K562 (cell line): ENCODE data around the gene CENPX. TPM values are rescaled to one million over a fixed set of nuclear protein-coding genes. Genes with fewer than 3 reads are reported as not detected.

Experiments used
- ATAC-seq: fragments of 200-7000 bp; cut with Tn5 transposase; 3 replicates; pipeline ENCODE4 v1.9.1; 2020; ENCODE audit warnings: moderate library complexity
- BruUV-seq: library from RNA; stranded (reverse); fragments of 400-500 nt; replicated peaks from 2 replicates; lab custom pipeline; 2021; lab: Mats Ljungman, UMichigan
- CTCF ChIA-PET: fragments of 300-600 bp; formaldehyde crosslinking; extraction: SDS; loops from one replicate; lab custom pipeline; 2021; ENCODE audit warnings: low intra/inter-chr PET ratio; lab: Yijun Ruan, JAX
- POLR2A ChIA-PET: fragments of 300-600, 350-650 bp; sonication (Branson Sonifier 250); formaldehyde crosslinking; extraction: SDS; loops from one replicate; lab custom pipeline; 2021; ENCODE audit warnings: antibody characterized with exemption, inconsistent platforms; lab: Yijun Ruan, JAX
- DNase-seq, 4 experiments: peaks; one replicate each; pipeline versions ENCODE4 v3.0.0 to v3.0.0-alpha.2; 2011 to 2018; ENCODE audit warnings: low spot score in 3 of 4, mixed read lengths in 3 of 4; ENCODE audit errors: extremely low read depth in 1 of 4
- FAIRE-seq: peaks from 2 replicates; lab custom pipeline; 2011; peaks lifted over from hg19 to GRCh38; lab: Jason Lieb, UNC
- H2AFZ ChIP-seq: 2 replicates; pipeline ENCODE4 v1.6.0; 2011; ENCODE audit warnings: low read depth, low read length, control low read depth, inconsistent platforms
- H3K27ac ChIP-seq: fragments of 200-600 bp; 3 replicates; pipeline ENCODE4 v1.8.0; 2011; ENCODE audit warnings: low read depth, mild to moderate bottlenecking, control low read depth, inconsistent platforms, low read length, moderate library complexity, mixed read lengths; ENCODE audit errors: extremely low read depth
- H3K27me3 ChIP-seq, 2 experiments: fragments of 300-600 bp in 1 of 2; 2 replicates in 1 of 2; 3 replicates in 1 of 2; pipeline versions ENCODE4 v1.6.0 to v1.8.0; 2011; ENCODE audit warnings: inconsistent platforms in 2 of 2, low read length in 2 of 2, mild to moderate bottlenecking in 1 of 2, mixed read lengths in 1 of 2, moderate library complexity in 1 of 2; ENCODE audit not compliant: control insufficient read depth in 2 of 2, insufficient read depth in 2 of 2
- H3K36me3 ChIP-seq: fragments of 300-600 bp; 3 replicates; pipeline ENCODE4 v1.8.0; 2011; ENCODE audit warnings: mild to moderate bottlenecking, low read length, inconsistent platforms; ENCODE audit not compliant: control insufficient read depth, insufficient read depth
- H3K4me1 ChIP-seq, 2 experiments: fragments of 200-600 bp in 1 of 2; replicated peaks in 1 of 2; 2 replicates in 1 of 2; 3 replicates in 1 of 2; pipeline versions ENCODE4 v1.5.1 to v1.8.0; 2011; ENCODE audit warnings: inconsistent platforms in 2 of 2, low read length in 2 of 2, mild to moderate bottlenecking in 1 of 2, mixed read lengths in 1 of 2, moderate library complexity in 1 of 2; ENCODE audit not compliant: control insufficient read depth in 2 of 2, insufficient read depth in 2 of 2
- H3K4me2 ChIP-seq: 2 replicates; pipeline ENCODE4 v1.6.1; 2011; ENCODE audit warnings: low read length, control low read depth, inconsistent platforms, mixed read lengths; ENCODE audit not compliant: insufficient read depth
- H3K4me3 ChIP-seq: fragments of 200-600 bp; sonication (generic), shearing (Covaris generic); 2 replicates; pipeline ENCODE4 v1.5.1; 2016; ENCODE audit warnings: control low read depth, inconsistent platforms
- H3K79me2 ChIP-seq: fragments of 200-600 bp; 3 replicates; pipeline ENCODE4 v1.8.0; 2011; ENCODE audit warnings: low read length, inconsistent platforms; ENCODE audit not compliant: control insufficient read depth, insufficient read depth
- H3K9ac ChIP-seq, 2 experiments: 2 replicates each; pipeline versions ENCODE4 v1.6.0 to v1.6.1; 2011; ENCODE audit warnings: low read depth in 2 of 2, low read length in 2 of 2, control low read depth in 1 of 2, inconsistent platforms in 1 of 2, mild to moderate bottlenecking in 1 of 2, mixed read lengths in 1 of 2; ENCODE audit not compliant: insufficient read depth in 1 of 2
- H3K9me1 ChIP-seq: one replicate; pipeline ENCODE4 v1.6.0; 2011; ENCODE audit warnings: inconsistent platforms, mild to moderate bottlenecking, low read length, moderate library complexity; ENCODE audit not compliant: control insufficient read depth, insufficient read depth
- H3K9me3 ChIP-seq: replicated peaks from 2 replicates; pipeline ENCODE4 v1.5.1; 2011; ENCODE audit warnings: low read depth, low read length, inconsistent platforms; ENCODE audit not compliant: control insufficient read depth, insufficient read depth
- H4K20me1 ChIP-seq: replicated peaks from 2 replicates; pipeline ENCODE4 v1.6.1; 2011; ENCODE audit warnings: low read length, inconsistent platforms, mixed read lengths; ENCODE audit not compliant: control insufficient read depth, insufficient read depth
- CREM ChIP-seq: IDR thresholded peaks from 2 replicates; pipeline ENCODE4 v1.6.1; 2014; ENCODE audit warnings: antibody characterized with exemption, low read depth
- ETV5 ChIP-seq: sonication (generic); formaldehyde crosslinking; IDR thresholded peaks from 2 replicates; pipeline ENCODE4 v1.4.0; 2020; ENCODE audit warnings: low read depth, mild to moderate bottlenecking, missing genetic modification reagents
- GATAD2A ChIP-seq: fragments of 450-650 bp; IDR thresholded peaks from 2 replicates; pipeline ENCODE4 v1.6.1; 2017
- HDGF ChIP-seq: fragments of 450-650 bp; IDR thresholded peaks from 2 replicates; pipeline ENCODE4 v1.6.1; 2016
- IRF2 ChIP-seq: sonication (generic); formaldehyde crosslinking; IDR thresholded peaks from 2 replicates; pipeline ENCODE4 v1.8.1; 2022; ENCODE audit warnings: mild to moderate bottlenecking, missing genetic modification reagents
- NCOA4 ChIP-seq: fragments of 450-650 bp; IDR thresholded peaks from 2 replicates; pipeline ENCODE4 v1.6.1; 2018; ENCODE audit warnings: mild to moderate bottlenecking; ENCODE audit not compliant: partially characterized antibody
- NUFIP1 ChIP-seq: fragments of 450-650 bp; IDR thresholded peaks from 2 replicates; pipeline ENCODE4 v1.6.1; 2018; ENCODE audit not compliant: partially characterized antibody
- PML ChIP-seq: IDR thresholded peaks from 2 replicates; pipeline ENCODE4 v1.6.1; 2012; ENCODE audit warnings: low read length, inconsistent platforms
- SIN3A ChIP-seq, 2 experiments: fragments of 150-350 bp in 1 of 2; IDR thresholded peaks; 2 replicates each; pipeline ENCODE4 v1.6.1; 2011 to 2016; ENCODE audit warnings: borderline replicate concordance in 2 of 2, low read depth in 2 of 2, low read length in 2 of 2, mild to moderate bottlenecking in 2 of 2, moderate library complexity in 2 of 2; ENCODE audit not compliant: control insufficient read depth in 1 of 2
- SMARCE1 ChIP-seq: fragments of 450-650 bp; IDR thresholded peaks from 2 replicates; pipeline ENCODE4 v1.7.1; 2016; ENCODE audit warnings: mild to moderate bottlenecking
- SPI1 ChIP-seq: IDR thresholded peaks from 2 replicates; pipeline ENCODE4 v1.6.1; 2011; ENCODE audit warnings: low read depth, low read length, control low read depth, borderline replicate concordance
- XRCC5 ChIP-seq: fragments of 200-400 bp; formaldehyde crosslinking; IDR thresholded peaks from 2 replicates; pipeline ENCODE4 v1.6.1; 2017; ENCODE audit warnings: low read depth, mild to moderate bottlenecking, low read length
- ZBTB17 ChIP-seq: fragments of 450-650 bp; formaldehyde crosslinking; IDR thresholded peaks from 2 replicates; pipeline ENCODE4 v1.4.0; 2020; ENCODE audit warnings: mild to moderate bottlenecking
- ZNF217 ChIP-seq: sonication (generic); formaldehyde crosslinking; IDR thresholded peaks from 2 replicates; pipeline ENCODE4 v1.8.0; 2022; ENCODE audit warnings: mild to moderate bottlenecking, missing genetic modification reagents
- ZNF282 ChIP-seq: sonication (generic); formaldehyde crosslinking; IDR thresholded peaks from 2 replicates; pipeline ENCODE4 v1.8.1; 2023; ENCODE audit warnings: missing genetic modification reagents
- ZNF444 ChIP-seq: fragments of 250-450 bp; sonication (Bioruptor Pico); IDR thresholded peaks from 2 replicates; pipeline ENCODE4 v1.4.0; 2020; ENCODE audit warnings: mild to moderate bottlenecking, moderate library complexity
- WGBS: fragments of 100-300 bp; shearing (Covaris generic); methylation state at CpG from one replicate; pipeline ENCODE4 v1.1.6; 2016; ENCODE audit warnings: low coverage, mixed read lengths; ENCODE audit not compliant: insufficient coverage; ENCODE audit errors: missing lambda C conversion rate; 5-methylcytosine and 5-hydroxymethylcytosine counted together
- in situ Hi-C: fragments of 300-500 bp; cut with MboI; formaldehyde crosslinking; loops from 4 replicates; pipeline ENCODE4 v1.15.0; 2018; ENCODE audit warnings: inconsistent platforms, mixed read lengths
- intact Hi-C: fragments of 100-400 bp; cut with micrococcal nuclease; formaldehyde crosslinking; loops from 2 replicates; pipeline ENCODE4 v1.14.2; 2022
- polyA plus RNA-seq, 8 experiments: library from polyadenylated mRNA; depleted of rRNA in 4 of 8; stranded (reverse) in 5 of 8; unstranded in 3 of 8; fragments of >200 nt; fragmentation: Nextera tagmentation in 2 of 8; fragmentation: Illumina TruSeq in 1 of 8; extraction: Ambion mirVana in 2 of 8; extraction: Trizol in 1 of 8; gene quantifications; 2 replicates each; pipeline versions ENCODE4 v1.2.1 to v1.2.3, GENCODE V29; 2011 to 2014; ENCODE audit warnings: inconsistent platforms in 1 of 8, missing spikeins in 1 of 8
- total RNA-seq, 7 experiments: library from RNA; depleted of rRNA in 6 of 7; stranded (reverse); fragments of >200 nt in 6 of 7; fragmentation: Illumina TruSeq in 2 of 7; extraction: Trizol in 2 of 7; gene quantifications; 2 replicates each; pipeline versions ENCODE4 v1.2.1 to v1.2.3, GENCODE V29; 2011 to 2021; ENCODE audit warnings: low replicate concordance in 1 of 7
- TF ChIP-seq, protein P1 (sequence below): fragments of 450-650 bp; IDR thresholded peaks from 2 replicates; pipeline ENCODE4 v1.6.1; 2018; ENCODE audit warnings: mild to moderate bottlenecking, low read depth; ENCODE audit not compliant: partially characterized antibody
- TF ChIP-seq, protein P2 (sequence below): fragments of 250-450 bp; sonication (Bioruptor Pico); IDR thresholded peaks from 2 replicates; pipeline ENCODE4 v1.8.0; 2022; ENCODE audit warnings: moderate library complexity, mild to moderate bottlenecking, inconsistent platforms
- TF ChIP-seq, protein P3 (sequence below): fragments of 450-650 bp; formaldehyde crosslinking; IDR thresholded peaks from 2 replicates; pipeline ENCODE4 v1.4.0; 2020; ENCODE audit warnings: mild to moderate bottlenecking, moderate library complexity

The CENPX gene
- total and polyA plus RNA-seq, 9 of the 15 experiments (the other 6 are each of a cell fraction or from before 2014, with no cell fraction given) = 32.7 to 352 (median 127) TPM

DNA sequence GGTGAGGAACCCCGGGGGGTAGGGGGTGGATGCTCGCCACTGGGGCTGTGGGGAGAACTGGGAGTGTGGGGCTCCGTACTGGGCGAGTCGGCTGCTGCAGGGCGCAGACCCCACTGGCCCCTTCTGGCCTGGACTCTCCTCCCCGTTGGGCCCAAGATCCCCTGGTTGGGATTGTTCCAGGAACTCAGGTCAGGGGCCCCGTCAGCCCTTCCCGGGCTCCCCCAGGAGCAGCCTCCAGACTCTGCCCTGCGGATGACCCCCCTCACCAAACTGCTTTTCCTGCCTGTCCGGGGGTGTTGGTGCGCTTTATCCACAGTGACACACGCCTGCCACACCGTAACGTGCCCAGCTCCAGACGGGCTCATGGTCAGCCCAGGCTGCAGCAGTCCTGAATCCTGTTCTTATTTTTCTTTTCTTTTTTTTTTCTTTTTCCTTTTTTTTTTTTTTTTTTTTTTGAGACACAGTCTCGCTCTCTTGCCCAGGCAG, 21.1 kb downstream of the CENPX start:
- Histone ChIP-seq H4K20me1 (0 out of 2 replicates have a peak, but pooled peaks cover 4% of the 10 kb centered on the region), H3K9ac (peak overlapping the region in 1 of 2 experiments; percentile 76; a peak in 1 of 4 replicates), H3K4me2 (no peak overlapping the region), H3K27ac (no peak overlapping the region), H3K4me1 (peaks cover 0 to 63% of the 10 kb centered on the region in 2 experiments; a peak in 2 of 5 replicates), H3K27me3 (no peaks in the 10 kb centered on the region), H3K4me3 (no peak overlapping the region), H3K9me1 (peaks cover 3% of the 10 kb centered on the region), H3K9me3 (no peaks in the 10 kb centered on the region), H3K36me3 (peaks cover 6% of the 10 kb centered on the region; the same call in 1 of the 3 replicates), H2AFZ (no peak overlapping the region), H3K79me2 (no peaks in the 10 kb centered on the region)
- ATAC-seq = no peak
- FAIRE-seq = no peak
- no peak for DNase-seq
- WGBS = 72% methylated on average over 9 of the region's 17 CpGs
- in situ Hi-C loops = no loop called here
- intact Hi-C loops = no loop called here
- CTCF ChIA-PET = no interaction called here
- TF ChIP-seq, protein P1, sequence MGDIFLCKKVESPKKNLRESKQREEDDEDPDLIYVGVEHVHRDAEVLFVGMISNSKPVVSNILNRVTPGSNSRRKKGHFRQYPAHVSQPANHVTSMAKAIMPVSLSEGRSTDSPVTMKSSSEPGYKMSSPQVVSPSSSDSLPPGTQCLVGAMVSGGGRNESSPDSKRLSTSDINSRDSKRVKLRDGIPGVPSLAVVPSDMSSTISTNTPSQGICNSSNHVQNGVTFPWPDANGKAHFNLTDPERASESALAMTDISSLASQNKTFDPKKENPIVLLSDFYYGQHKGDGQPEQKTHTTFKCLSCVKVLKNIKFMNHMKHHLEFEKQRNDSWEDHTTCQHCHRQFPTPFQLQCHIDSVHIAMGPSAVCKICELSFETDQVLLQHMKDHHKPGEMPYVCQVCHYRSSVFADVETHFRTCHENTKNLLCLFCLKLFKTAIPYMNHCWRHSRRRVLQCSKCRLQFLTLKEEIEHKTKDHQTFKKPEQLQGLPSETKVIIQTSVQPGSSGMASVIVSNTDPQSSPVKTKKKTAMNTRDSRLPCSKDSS = no peak
- TF ChIP-seq, protein P2, sequence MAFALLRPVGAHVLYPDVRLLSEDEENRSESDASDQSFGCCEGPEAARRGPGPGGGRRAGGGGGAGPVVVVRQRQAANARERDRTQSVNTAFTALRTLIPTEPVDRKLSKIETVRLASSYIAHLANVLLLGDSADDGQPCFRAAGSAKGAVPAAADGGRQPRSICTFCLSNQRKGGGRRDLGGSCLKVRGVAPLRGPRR (CRISPR knock-in tag) = no peak
- TF ChIP-seq GATAD2A (no peak), NUFIP1 (no peak), IRF2 (CRISPR knock-in tag) (no peak), SPI1 (no peak), ZNF282 (CRISPR knock-in tag) (no peak), ZNF217 (CRISPR knock-in tag) (no peak), ETV5 (CRISPR knock-in tag) (no peak), CREM (no peak), SIN3A (IDR thresholded peaks at IDR 0.05; ENCODE audit: borderline replicate concordance in 2 of 2, control insufficient read depth in 1 of 2, low read depth in 2 of 2, low read length in 2 of 2) (no peak), NCOA4 (no peak), ZBTB17 (CRISPR knock-in tag) (no peak), XRCC5 (no peak), SMARCE1 (no peak), ZNF444 (CRISPR knock-in tag) (no peak), PML (no peak), HDGF (no peak)
- TF ChIP-seq, protein P3, sequence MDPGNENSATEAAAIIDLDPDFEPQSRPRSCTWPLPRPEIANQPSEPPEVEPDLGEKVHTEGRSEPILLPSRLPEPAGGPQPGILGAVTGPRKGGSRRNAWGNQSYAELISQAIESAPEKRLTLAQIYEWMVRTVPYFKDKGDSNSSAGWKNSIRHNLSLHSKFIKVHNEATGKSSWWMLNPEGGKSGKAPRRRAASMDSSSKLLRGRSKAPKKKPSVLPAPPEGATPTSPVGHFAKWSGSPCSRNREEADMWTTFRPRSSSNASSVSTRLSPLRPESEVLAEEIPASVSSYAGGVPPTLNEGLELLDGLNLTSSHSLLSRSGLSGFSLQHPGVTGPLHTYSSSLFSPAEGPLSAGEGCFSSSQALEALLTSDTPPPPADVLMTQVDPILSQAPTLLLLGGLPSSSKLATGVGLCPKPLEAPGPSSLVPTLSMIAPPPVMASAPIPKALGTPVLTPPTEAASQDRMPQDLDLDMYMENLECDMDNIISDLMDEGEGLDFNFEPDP (CRISPR knock-in tag) = no peak
- POLR2A ChIA-PET = no interaction called here
- no TSS peak for BruUV-seq
